ENCODE data around the gene TMEM151A. TPM values are rescaled to one million over a fixed set of nuclear protein-coding genes. Genes with fewer than 3 reads are reported as not detected.

Gene TMEM151A
- total and polyA plus RNA-seq, 9 donors: 0.15 to 10.8 (median 0.24) TPM; not detected in 4

DNA sequence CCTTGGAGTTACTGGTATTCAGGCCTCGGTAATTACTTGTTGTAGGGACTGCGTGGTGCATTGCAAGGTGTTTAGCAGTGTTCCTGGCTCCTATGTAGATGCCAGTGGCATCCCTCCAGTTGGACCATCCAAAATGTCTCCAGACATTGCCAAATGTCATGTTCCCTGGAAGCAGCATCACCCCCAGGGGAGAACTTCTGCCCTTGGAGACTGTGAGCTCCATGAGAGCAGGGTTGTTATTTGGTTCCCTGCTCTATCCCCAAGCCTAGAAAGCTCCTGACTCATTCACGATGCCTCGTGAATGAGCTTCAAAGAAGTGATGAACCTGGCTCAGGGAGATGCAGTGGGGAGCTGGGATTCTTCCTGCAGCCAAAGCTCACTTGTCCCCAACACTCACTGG, 29.9 kb downstream of the TMEM151A start:
- peaks cover 23% of the 10 kb centered on the region for H3K4me1 ChIP-seq (ENCODE audit: insufficient read depth)
- intact Hi-C loops (cut with DNase I): no loop called here
- 86 to 88% (median 88%) methylated on average over 4 of the region's 4 CpGs for WGBS, 3 donors
- H3K36me3 ChIP-seq: no peaks in the 10 kb centered on the region
- H3K4me3 ChIP-seq: no peak overlapping the region
- H3K9me3 ChIP-seq: no peaks in the 10 kb centered on the region
- H3K27me3 ChIP-seq: no peaks in the 10 kb centered on the region
- DNase-seq: no peak
- TF ChIP-seq POLR2A (IDR thresholded peaks at IDR 0.05) (no peak), EP300 (IDR thresholded peaks at IDR 0.05) (no peak)
- TF ChIP-seq, protein P1, sequence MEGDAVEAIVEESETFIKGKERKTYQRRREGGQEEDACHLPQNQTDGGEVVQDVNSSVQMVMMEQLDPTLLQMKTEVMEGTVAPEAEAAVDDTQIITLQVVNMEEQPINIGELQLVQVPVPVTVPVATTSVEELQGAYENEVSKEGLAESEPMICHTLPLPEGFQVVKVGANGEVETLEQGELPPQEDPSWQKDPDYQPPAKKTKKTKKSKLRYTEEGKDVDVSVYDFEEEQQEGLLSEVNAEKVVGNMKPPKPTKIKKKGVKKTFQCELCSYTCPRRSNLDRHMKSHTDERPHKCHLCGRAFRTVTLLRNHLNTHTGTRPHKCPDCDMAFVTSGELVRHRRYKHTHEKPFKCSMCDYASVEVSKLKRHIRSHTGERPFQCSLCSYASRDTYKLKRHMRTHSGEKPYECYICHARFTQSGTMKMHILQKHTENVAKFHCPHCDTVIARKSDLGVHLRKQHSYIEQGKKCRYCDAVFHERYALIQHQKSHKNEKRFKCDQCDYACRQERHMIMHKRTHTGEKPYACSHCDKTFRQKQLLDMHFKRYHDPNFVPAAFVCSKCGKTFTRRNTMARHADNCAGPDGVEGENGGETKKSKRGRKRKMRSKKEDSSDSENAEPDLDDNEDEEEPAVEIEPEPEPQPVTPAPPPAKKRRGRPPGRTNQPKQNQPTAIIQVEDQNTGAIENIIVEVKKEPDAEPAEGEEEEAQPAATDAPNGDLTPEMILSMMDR (IDR thresholded peaks at IDR 0.05): no peak
- H3K27ac ChIP-seq: no peak overlapping the region

GRCh38 chr11:66322732-66323427, 31.2 kb downstream of the TMEM151A start:
- peak in 1 of 5 donors; percentile 46 for DNase-seq
- Histone ChIP-seq H3K27ac (no peak overlapping the region), H3K27me3 (no peaks in the 10 kb centered on the region), H3K4me1 (ENCODE audit: insufficient read depth) (peaks cover 15% of the 10 kb centered on the region), H3K4me3 (no peak overlapping the region), H3K36me3 (no peaks in the 10 kb centered on the region), H3K9me3 (no peaks in the 10 kb centered on the region)
- intact Hi-C loops (cut with DNase I): no loop called here
- 59 to 70% (median 64%) methylated on average over 11 of the region's 11 CpGs for WGBS, 3 donors
- TF ChIP-seq POLR2A (IDR thresholded peaks at IDR 0.05) (no peak), EP300 (IDR thresholded peaks at IDR 0.05) (no peak)
- TF ChIP-seq, protein P1 (IDR thresholded peaks at IDR 0.05): no peak

- H3K27ac ChIP-seq: no peak overlapping the region
- WGBS, 3 donors: 97 to 100% (median 100%) methylated on average over 1 of the region's 1 CpG
- TF ChIP-seq, protein P1 (IDR thresholded peaks at IDR 0.05): no peak
- TF ChIP-seq EP300 (IDR thresholded peaks at IDR 0.05) (no peak), POLR2A (IDR thresholded peaks at IDR 0.05) (no peak)
- no peaks in the 10 kb centered on the region for H3K27me3 ChIP-seq
- no peaks in the 10 kb centered on the region for H3K9me3 ChIP-seq
- no peaks in the 10 kb centered on the region for H3K36me3 ChIP-seq
- H3K4me1 ChIP-seq (ENCODE audit: insufficient read depth): peaks cover 14% of the 10 kb centered on the region
- no peak overlapping the region for H3K4me3 ChIP-seq
- DNase-seq: no peak
- intact Hi-C loops (cut with DNase I): no loop called here
These were observed 32.0 kb downstream of the TMEM151A start for GRCh38 chr11:66323684-66324083.

GRCh38 chr11:66324664-66325063, 33.0 kb downstream of the TMEM151A start:
- 26 to 42% (median 35%) methylated on average over 10 of the region's 10 CpGs for WGBS, 3 donors
- intact Hi-C loops (cut with DNase I): no loop called here
- Histone ChIP-seq H3K4me3 (no peak overlapping the region), H3K4me1 (ENCODE audit: insufficient read depth) (peaks cover 14% of the 10 kb centered on the region), H3K9me3 (no peaks in the 10 kb centered on the region), H3K27me3 (no peaks in the 10 kb centered on the region), H3K36me3 (no peaks in the 10 kb centered on the region), H3K27ac (no peak overlapping the region)
- DNase-seq: peak in 2 of 5 donors; percentile 15 to 69
- TF ChIP-seq POLR2A (IDR thresholded peaks at IDR 0.05) (no peak), EP300 (IDR thresholded peaks at IDR 0.05) (no peak)
- TF ChIP-seq, protein P1 (IDR thresholded peaks at IDR 0.05): no peak

Data from ovary (tissue), 9 donors.